Hematopoietic multipotent progenitor cell treated with erythropoietin and hydrocortisone succinate and interleukin-3 and kit ligand, for 4 days (in vitro differentiated cells): ENCODE results near the gene NEMP1.
A peak's percentile ranks its signal among the peaks of the same experiment; 100 is the strongest.

Source experiments
- DNase-seq: peaks from one replicate; pipeline ENCODE4 v3.0.0-alpha.2; 2015

NEMP1 gene

DNA sequence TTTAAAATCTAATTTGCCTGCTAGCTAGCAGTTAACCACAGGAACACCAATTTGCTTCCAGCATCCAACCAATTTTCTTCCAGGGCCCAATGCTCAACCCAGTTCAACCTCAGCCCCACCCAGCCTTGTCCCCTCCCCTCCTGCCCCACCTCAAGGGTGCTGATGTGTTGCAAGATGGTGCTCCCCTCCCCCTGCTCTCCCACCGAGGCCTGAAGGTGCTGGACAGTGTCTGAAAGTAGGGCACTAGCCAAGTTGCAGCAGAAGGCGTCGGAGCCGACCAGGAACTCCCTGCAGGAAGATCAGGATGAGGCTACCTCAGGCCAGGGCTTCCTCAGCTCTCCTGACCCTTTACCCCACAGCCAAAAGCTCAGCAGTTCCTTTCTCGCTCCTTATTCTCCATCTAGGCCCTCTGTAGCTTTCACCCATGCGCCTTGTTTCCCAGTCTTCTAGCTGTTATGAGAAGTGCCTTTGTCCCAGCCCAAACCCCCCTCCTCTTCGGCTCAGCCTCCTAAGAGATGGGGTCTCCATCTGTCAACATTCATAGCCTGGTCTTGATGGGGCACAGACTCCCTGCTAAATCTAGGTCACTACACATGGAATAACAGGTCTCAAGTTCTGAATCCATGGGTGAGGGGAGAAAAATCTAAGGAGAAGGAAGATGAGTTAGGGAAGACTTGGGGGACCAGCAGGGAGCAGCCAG lies 29.0 kb upstream of the NEMP1 start:
- DNase-seq = no peak

DNA sequence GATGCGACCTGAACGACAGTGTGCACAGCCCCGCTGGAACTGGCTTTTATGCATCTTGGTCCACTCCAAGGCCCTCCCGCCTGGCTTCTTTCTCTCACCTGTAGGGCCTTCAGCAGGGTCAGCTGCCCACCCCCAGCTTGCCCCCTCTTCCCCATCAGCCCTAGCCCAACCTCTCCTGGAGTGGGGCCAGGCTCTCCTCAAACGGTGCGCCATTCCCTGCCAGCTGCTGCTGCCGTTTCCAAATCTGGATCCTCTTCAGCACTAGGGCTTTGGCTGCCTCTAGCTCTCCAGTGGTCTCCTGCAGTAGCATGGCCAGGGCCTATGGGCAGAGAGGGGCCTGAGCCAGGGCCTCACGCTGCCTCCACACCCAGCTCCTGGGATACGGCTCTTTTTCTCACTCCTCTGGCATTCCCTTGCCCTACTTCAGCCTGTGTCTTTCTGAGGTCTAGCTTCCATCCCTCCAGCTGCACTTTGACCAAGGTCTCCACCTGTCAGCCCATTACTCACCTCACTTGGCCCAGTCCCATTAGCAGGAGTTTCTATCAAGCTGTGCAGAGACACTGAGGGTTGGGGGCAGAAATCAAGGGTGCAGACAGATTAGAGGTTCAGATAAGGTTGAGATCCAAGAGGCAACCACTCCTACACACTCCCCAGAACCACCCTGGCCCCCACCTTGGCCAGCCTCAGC lies 27.6 kb upstream of the NEMP1 start:
- DNase-seq = no peak

DNA sequence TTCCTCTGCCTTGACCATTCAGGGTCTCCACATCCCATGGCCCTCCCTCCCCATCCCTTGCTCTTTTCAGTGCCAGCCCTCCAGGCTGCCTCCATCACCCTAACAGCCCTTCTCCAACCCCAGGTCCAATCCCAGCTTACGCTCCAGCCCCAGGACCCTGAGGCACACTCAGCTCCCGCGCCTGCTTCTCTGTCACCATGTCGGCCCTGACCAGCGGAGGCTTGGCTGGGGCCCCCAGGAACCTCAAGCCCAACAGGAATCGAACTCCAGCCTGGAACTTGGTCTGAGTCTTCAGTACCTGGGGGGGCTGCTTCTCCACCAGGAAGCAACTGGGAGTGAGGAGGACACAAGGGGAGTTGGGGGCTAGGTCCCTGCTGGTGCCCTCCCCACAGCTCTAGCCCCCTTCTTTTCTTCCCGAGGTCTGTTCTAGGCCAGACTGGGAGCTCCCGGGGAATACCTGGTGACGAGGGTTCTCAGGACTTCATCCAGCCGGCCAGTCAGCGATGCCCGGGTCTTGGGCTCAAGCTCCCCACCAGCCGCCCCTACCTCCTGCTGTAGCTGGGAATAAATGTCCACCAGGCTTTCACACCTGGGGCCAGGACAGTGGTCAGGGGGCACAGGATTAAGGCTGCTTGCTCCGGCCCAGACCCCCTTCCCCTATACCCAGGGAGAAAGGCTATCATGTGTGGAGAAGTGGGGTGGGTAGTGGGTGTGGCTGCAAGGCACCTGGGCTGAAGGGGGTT lies 26.6 kb upstream of the NEMP1 start:
- DNase-seq = no peak

DNA sequence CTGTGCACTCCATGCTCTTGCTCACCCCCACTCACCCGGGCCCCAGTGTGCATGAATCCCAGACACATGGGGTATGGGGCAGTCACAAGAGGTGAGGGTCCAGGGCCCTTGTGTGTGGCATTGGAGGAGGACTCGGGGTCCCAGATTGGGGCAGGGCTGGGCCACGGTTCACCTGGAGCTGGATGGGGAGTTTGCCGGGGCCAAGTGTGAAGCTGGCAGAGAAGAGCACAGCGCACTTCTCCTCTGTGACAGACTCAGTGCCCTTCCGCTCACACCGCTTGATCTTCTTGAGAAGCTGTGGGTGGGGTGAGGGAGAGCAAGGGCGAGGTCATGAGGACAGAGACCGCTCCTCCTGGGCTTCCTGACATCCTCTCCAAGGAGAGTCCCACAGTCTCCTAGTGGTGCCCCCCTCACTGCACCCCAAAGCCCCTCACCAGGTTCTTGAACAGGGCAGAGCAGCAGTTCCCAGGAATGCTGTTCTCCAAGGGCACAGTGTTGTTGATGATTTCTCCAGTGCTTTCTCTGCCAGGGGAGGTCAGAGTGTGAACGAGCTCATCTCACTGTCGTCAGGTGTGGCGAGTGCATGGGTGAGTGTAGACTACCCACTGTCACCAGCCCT lies 25.8 kb upstream of the NEMP1 start:
- DNase-seq = no peak

DNA sequence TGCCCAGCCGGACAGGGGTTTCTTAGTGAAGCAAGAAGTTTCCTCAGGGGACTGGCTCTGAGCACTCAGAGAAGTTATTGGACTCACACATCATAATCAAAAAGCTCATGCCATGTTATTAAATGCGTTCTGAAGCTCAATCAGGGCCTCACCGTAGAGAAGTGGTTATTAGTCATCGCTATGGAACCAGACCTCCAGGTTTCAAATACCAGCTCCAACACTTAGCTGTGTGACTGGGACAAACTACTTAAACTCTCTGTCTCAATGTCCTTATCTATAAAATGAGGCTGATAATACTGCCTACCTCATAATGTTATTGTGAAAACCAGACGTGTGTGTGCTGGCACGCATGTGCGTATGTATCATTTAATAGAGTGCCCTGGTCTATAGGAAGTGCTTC lies 25.3 kb upstream of the NEMP1 start:
- no peak for DNase-seq

DNA sequence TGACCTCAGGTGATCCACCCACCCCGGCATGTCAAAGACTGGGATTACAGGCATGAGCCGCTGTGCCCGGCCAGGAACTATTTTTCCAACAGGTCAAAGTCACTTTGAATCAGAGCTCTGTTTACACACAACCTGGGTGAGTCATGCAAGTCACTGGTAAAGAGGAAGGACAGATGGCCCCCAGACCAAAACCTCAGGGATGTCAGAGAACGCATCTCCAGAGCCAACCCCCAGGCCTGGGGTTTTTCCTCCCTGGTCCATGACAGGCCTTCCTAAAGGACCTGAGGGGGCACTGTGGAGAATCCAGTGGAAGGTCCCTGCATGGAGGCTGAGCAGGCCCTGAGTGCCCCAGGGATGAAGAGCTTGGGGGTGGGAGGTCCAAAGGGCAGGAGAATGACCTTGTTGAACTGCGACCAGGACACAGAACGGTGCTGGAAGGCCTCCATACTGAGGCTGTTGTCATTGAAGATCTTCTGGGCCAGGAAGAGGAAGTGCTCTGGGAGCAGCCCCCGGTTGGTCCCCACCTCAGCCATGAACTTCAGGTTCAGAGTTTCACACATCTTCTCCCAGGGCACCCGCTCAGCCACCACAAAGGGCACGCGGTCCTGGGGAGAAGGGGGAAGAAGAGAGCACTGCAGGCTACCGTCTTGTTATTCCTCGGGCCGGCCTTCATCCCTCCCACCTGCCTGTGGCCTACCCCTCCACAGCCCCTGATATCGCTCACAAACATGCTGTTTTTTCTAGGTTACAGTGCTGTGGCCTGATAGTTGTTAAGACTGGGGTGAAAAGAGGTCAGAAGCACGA lies 23.5 kb upstream of the NEMP1 start:
- peak; percentile 57 for DNase-seq

DNA sequence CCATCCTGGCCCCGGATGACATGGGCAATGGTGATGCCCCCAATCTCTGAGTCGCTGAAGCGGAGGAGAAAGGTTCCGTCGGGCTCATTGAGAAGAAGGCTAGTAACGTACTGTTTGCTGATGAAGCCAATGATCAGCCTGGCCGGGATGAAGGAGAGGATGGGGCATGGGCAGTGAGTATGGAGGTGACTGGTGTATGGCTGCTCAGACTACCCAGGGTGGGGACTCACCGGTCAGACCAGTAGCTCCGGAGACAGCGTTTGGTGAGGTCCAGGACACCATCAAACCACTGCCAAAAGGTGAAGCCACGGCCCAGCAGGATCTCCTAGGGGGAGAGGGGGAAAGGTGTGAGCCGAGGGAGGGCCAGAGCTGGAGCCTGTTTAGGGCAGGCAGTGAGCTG lies 21.2 kb upstream of the NEMP1 start:
- no peak for DNase-seq

DNA sequence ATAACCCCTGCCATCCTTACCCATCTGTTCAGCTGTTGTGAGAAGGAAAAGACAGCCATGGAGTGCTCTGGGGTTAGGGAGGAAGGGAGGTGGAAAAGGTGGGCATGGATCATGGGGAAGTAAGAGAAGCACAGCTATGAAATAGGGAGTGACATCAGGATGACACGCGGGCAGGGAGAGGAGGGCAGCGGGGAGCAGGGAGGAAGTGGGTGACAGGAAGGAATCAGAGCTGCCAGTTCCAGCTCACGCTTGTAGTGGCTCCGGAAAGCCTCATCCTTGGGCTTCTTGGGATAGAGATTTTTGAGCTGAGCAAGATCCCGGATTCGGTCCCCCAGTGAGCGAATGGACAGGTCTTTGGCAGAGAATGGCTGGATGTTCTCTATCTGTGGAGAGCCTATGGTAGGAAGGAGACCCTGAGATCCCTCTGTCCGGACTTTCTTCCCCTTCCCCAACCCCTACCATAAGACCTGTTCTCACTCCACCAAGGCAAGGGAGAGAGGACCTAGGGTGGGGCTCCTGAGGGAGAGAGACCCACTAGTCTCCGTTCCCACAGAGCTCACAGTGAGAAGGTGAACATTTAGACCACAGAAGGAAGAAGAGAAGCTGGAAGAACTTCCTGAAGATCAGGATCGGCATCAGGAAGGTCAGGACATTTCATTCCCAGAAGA lies 20.6 kb upstream of the NEMP1 start:
- no peak for DNase-seq

DNA sequence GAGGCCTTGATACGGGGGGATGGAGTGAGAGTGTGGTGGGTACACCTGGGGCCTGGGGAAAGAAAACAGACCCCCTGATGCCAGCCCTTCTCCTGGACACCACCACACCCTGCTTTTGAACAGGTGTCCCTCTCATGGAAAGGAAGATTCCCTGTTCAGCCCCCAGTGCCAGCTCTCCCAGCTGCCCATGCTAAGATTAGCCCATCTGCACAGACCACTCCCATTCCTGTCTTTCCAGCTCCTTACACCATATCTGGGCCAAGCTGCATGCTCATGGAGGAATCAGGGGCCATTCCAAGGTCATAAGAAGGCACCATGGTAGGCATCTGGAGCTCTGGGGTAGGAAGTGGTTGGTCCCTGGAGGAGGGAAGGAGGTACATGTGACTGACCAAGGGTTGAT lies 20.0 kb upstream of the NEMP1 start:
- no peak for DNase-seq

DNA sequence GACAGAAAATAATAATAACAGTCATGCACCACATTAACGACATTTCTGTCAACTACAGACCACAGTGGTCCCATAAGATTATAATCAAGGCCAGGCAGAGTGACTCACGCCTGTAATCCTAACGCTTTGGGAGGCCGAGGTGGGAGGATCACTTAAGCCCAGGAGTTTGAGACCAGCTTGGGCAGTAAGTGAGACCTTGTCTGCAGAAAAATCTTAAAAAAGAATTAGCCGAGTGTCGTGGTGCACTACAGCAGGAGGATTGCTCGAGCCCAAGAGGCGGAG lies 18.9 kb upstream of the NEMP1 start:
- DNase-seq = peak; percentile 73

DNA sequence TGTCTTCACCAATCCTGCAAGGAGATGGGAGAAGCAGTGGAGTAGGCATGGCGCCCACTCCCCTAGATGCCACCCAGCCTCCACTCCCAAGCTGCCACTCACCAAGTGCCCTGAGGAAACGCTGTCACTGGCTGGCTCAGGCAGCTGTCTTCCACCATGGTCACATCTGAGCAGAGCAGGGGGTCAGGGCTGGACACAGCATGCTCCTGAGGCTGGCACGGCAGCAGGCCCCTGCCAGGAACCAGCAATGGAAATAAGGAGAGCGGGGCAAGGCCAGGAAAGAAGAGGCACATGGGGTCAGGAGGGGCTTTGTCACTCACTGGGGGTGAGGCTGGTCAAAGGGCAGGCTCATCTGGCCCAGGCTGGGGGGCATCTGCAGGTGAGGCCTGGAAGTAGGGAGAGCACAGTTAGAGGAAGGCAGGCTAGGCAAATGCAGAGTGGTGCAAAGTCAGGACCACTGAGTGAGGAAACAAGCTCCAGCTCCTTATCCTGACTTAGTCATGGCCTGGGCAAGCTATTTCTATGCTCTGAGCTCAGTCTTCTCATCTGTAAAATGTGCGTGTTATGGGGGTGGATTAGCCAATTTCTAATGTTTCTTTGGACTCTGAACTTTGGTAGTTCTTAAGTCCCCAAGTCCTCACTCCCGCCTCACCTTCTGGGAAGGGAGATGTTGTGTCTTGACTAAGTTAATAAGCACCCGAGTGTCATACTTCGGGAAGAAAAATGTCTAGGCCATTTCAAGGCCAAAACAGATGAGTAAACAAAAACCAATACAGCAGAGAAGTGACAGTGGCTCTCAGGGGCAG lies 18.4 kb upstream of the NEMP1 start:
- DNase-seq = no peak

DNA sequence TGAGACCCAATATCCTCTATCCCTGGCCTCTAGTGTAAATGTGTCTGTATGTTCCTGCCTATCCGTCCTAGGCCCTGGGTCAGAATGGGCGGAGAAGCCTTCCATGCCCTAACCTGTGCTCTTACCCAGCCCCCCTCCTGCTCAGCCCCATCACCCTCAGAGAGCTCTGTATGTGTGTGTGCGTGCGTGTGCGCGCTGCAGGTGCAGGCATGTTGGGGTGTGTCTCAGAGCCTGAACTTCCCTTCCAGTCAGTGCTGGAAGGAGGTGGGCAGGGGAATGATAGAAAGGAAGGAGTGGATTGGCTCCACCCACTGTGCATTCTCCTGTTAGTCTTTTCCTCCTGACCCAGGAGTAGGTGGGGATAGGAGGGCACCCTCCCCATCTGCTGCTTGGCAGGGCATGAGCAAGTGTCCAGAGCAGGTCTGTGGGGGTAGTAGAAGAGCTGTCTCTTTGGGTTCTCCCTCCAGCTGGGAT lies 17.5 kb upstream of the NEMP1 start:
- no peak for DNase-seq

DNA sequence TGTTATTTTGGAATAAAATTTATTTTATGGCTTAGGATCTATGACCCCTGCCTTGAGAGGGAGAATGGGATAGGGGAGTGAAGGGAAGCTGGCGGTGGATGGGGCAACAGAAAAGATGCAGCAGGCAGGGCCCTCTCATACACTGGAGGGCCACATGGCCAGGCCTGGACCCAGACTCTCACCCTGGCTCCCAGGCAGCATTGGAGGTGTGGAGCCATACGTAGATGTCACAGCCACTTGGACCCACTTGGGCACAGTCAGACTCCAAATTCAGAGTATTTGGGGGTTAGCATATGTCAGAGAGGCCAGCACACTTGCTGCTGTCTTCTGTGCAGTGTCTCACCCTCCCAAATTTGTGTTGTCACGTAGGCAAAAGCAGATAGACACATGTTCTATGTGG lies 16.8 kb upstream of the NEMP1 start:
- no peak for DNase-seq

DNA sequence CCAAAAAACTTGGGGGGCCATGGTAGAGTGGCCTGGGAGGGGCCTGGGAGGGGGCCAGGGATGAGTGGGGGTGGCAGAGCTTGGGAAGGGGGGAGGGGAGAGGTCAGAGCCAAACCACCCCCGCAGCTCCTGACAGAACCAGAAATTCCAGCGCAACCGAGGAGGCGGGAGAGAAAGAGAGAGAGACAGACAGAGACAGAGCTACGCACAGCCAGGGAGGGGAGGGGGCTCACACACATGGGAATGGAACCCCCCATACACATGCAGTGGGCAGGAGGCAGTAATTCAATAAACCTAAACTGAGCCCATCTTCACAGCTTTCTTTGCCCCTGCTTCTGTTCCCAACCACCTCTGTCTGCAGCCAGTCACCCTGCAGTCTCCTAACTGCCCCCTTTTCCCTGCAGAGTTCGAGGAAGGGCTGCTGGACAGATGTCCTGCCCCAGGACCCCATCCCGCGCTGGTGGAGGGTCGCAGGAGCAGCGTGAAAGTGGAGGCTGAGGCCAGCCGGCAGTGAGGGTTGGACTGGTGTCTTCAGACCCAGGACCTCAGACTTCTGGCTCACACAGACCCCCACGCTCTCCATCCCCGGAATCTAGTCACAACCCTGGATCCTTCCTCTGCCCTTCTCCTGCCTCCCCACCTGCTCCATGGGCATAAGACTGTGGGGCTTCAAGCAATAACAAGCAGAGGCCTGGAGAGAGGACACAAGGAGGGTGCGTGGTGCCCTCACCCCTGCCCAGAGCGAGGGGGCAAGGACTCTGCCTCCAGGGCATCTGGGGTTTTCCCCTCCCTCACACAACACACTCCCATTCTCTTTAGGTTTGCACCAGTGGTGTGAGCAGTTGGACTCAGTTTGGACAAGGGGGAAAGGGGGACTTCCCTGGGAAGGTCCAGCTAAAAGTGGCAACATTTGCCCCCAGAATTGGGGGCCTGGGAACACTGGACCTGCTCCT lies 15.9 kb upstream of the NEMP1 start:
- DNase-seq = no peak

DNA sequence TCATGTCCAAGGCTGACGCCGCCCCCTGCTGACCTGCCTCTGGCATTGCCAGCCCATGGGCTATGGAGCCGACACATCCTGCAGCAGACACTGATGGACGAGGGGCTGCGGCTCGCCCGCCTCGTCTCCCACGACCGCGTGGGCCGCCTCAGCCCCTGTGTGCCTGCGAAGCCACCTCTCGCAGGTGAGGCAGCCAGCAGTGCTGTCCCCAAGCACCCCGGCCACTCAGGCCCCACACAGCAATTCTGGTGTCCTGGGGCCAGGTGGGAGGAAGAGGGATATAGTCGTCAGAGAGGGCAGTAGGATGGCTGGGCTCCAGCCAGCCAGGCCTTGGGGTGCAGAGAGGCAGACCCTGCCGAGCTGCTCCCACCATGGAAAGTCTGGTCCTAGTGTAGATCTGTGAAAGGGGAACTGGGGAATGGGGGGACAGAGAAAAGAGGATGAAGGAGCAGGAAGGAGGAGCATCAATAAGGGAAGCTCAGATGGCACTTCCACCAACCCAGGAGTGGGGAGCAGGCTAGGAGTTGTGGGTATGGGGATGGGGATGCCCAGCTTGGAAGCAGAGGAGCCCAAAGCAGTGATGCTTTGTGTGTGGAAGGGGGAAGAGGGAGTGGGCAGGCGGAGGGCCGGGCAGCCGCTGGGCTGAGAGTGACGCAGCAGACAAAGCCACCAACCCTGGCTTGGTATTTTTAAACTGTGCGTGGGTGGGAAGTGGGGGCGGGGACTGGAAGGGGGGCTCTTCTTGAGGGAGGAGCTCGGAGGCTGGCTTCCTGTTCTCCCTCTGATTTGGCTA lies 15.0 kb upstream of the NEMP1 start:
- DNase-seq = peak; percentile 90

DNA sequence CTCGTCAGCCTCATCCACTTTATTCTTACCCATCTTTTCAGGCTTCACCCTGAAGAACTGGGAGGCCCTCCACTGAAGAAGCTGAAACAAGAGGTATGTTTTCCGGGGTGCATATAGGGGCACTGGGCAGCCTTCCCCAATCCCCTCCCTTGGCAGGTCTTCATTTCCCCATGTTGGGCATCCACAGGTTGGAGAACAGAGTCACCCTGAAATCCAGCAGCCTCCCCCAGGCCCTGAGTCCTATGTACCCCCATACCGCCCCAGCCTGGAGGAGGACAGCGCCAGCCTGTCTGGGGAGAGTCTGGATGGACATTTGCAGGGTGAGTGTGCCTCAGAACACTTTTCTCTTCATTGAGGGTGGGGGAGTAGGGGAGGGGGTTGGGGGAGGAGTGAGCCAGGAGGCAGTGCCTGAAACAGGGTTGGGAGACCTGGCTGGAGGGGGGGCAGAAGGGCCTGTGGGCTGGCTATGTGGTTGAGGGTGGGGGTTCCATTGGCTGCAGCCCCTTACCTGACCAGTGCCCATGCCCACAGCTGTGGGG lies 14.4 kb upstream of the NEMP1 start:
- DNase-seq = no peak

DNA sequence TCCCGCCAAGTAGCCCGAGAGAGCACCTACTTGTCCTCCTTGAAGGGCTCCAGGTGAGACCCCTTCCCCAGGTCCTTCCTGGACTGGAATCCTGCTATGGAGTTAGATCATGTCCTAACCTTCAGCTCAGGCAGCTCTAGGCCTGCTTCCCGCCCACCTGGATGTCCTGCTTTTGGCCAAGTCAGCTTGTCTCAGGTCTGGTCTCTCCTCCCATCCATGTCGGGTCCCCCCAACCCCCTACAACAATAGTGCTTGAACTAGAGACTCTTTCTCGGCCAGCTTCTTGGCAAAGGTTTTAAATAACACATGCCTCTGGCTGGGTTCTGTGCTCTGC lies 13.9 kb upstream of the NEMP1 start:
- DNase-seq = no peak

DNA sequence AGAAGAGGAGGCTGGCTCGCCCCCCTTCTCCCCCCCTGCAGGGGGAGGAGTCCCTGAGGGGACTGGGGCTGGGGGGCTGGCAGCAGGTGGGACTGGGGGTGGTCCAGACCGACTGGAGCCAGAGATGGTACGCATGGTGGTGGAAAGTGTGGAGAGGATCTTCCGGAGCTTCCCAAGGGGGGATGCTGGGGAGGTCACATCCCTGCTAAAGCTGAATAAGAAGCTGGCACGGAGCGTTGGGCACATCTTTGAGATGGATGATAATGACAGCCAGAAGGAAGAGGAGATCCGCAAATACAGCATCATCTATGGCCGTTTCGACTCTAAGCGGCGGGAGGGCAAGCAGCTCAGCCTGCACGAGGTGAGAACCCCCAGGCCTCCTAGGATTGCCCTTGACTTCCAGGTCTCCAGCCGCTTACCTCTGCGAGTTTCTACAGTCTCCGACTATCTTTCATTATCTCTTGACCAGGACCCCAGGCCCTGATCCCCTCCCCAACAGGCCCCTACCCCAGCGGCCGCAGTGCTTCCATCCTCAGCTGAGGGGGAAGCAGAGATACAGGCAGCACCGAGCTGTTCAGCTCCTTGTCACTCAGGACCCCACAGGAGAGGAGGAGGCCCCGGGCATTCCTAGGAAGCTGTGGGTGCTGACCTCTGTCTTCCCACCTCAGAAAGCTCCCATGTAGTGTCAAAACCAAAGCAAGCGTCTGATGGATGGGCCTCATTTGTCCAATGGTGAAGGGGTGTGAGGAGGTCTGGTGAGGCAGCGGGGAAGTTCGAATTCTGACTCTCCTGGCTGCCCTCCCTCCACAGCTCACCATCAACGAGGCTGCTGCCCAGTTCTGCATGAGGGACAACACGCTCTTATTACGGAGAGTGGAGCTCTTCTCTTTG lies 13.3 kb upstream of the NEMP1 start:
- no peak for DNase-seq
